Non-pigmented ciliary epithelial cell (primary cell): ENCODE results near the gene MEIS2.

Source experiments
- DNase-seq: peaks from one replicate; pipeline ENCODE4 v3.0.0-alpha.2; 2010; ENCODE audit warnings: low read depth

The MEIS2 gene

GRCh38 chr15:36933255-36933990 lies 166.9 kb downstream of the MEIS2 start:
- no peak for DNase-seq

GRCh38 chr15:36932070-36932469 lies 168.3 kb downstream of the MEIS2 start:
- no peak for DNase-seq

- no peak for DNase-seq
Measured at GRCh38 chr15:36931434-36931833, 168.9 kb downstream of the MEIS2 start.

GRCh38 chr15:36926427-36926825 lies 173.9 kb downstream of the MEIS2 start:
- DNase-seq: no peak

DNA sequence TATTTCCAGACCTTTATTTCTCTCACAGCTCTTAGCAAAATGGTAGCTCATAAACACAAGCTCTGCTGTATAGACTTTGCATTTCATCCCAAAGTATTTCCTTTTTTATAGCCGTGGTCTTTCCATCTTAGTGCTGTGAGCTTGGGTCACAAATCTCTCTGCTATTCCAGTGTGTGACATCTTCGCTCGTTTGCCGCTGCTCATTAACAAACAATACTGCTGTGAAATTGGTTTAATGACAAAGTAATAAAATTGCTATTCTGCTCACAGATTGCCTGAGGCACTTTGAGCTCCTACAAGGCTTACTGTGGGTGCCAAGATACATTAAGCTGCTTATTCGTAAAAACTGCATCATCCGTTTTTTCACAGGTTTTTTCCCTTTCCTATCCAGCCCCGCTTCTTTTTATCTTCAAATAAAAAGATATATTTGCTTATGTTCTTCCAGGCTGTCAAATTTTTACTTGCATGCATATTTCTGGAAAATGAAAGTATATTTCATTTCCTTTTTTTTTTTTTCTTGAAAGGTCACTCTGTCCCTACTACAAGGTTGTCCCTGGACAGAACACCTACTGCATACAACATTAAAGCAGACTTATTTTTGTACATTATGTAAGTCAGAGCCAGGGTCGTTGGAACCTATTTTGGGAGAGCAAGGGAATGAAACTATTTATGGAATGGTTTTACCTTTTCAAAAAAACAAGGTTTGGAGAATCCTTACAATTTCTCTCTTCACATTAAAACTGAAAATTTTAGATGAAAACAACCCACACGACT lies 174.5 kb downstream of the MEIS2 start:
- no peak for DNase-seq

DNA sequence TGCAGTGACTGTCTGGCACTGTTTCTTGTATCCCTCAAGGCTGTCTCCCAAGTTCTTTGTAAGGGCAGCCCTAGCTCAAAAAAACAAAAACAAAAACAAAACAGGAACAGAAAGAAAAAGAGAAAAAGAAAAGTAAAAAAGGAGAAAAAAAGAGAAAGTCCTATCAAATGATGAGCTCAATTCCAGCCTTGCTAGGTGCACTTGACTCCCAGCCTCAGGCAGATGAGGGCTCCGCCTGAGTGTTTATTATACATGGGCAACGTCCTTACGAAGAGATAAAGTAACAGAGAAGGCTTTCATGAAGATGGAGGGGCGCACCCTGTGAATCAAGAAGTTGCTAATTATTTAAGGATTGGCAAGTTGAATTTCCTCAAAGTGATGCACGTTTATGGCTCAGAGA lies 175.3 kb downstream of the MEIS2 start:
- DNase-seq: no peak

- no peak for DNase-seq
Measured at GRCh38 chr15:36924034-36924433, 176.3 kb downstream of the MEIS2 start.

- DNase-seq: no peak
Measured at GRCh38 chr15:36921484-36922091, 178.8 kb downstream of the MEIS2 start.

GRCh38 chr15:36917411-36918267 lies 182.7 kb downstream of the MEIS2 start:
- DNase-seq: no peak

GRCh38 chr15:36914960-36915808 lies 185.2 kb downstream of the MEIS2 start:
- no peak for DNase-seq

GRCh38 chr15:36914466-36914865 lies 185.9 kb downstream of the MEIS2 start:
- no peak for DNase-seq

GRCh38 chr15:36912311-36912712 lies 188.0 kb downstream of the MEIS2 start:
- DNase-seq: no peak

DNA sequence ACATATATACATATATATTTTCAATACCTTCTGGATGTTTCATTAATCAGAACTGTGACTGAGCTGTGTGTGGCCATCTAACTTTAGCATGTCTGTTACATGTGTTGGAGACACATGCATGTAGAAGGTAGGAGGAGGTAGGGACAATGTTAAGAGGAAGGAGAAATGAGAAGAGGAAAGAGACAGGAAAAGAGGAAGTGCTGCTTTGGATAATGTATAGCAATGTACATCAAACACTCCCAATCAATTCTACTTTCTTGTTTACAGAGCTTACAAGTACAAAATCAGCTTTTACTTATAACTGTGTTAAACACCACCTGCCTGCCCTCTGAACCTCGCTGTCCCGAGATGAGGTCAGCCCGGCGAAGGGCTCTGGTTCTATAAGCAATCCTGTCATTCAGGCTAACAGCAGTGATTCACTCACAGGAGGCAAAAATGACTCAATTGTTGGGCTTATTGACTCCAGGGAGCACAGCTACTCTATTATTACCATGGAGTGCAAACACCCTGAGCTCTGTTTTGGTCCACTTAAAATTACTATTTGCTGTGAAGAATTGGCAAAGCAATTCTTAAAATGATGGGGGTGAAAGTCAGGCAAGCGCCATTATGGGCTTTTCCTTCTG lies 188.9 kb downstream of the MEIS2 start:
- DNase-seq: peak; percentile 54

- DNase-seq: no peak
Measured at GRCh38 chr15:36908991-36909390, 191.4 kb downstream of the MEIS2 start.

- DNase-seq: no peak
Measured at GRCh38 chr15:36907295-36907694, 193.1 kb downstream of the MEIS2 start.

- peak; percentile 36 for DNase-seq
Measured at GRCh38 chr15:36905908-36906307, 194.4 kb downstream of the MEIS2 start.

- DNase-seq: no peak
Measured at GRCh38 chr15:36904715-36905114, 195.6 kb downstream of the MEIS2 start.

DNA sequence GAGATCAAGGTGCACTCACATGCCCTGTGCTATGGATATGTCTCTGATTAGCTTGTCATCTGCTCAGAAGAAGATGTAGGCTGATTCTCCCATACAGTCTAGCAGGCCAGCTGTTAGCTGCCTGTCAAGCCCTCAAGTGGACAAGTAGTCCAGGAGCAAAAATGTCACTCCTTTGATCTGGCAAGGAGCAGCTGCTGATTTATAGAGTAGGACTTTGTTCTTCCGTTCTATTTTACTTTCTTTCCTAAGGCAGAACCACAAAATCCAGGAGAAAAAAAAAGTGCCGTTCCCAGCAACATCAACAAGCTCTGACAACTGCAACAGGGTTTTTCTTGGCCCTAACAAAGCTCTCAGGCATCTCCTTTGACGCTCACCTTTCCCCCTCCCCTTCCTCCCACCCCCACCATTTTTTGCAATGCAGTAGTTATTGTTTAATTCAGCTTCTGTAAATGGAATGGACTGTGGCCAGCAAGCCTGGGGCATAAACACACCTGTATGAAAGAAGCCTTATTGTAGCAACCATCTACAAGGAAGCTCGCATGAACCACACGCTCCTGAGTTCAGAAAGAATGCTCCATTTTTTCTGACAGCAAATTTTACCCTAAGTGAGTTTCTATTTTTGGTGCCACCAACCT lies 196.3 kb downstream of the MEIS2 start:
- no peak for DNase-seq

GRCh38 chr15:36903195-36903594 lies 197.2 kb downstream of the MEIS2 start:
- no peak for DNase-seq

- no peak for DNase-seq
Measured at GRCh38 chr15:36901012-36901411, 199.3 kb downstream of the MEIS2 start.
